Neuronal stem cell (in vitro differentiated cells): ENCODE data around the gene FBXO17.
"Not testable (repeated sequence)": the region's sequence is repeated elsewhere in the genome, so short reads cannot be mapped to it uniquely, and the experiment has no call there.

Source experiments
- DNase-seq: peaks from one replicate; pipeline ENCODE4 v3.0.0-alpha.2; 2013; ENCODE audit warnings: low spot score
- H2AFZ ChIP-seq: one replicate; pipeline ENCODE4 v1.6.1; 2013; ENCODE audit warnings: mild to moderate bottlenecking, low read length, inconsistent platforms
- H2AK5ac ChIP-seq: 2 replicates; pipeline ENCODE4 v1.6.1; 2013; ENCODE audit warnings: low read depth, mild to moderate bottlenecking, inconsistent platforms, low read length, moderate library complexity, mixed read lengths
- H2BK120ac ChIP-seq: 2 replicates; pipeline ENCODE4 v1.6.1; 2013; ENCODE audit warnings: low read depth, mild to moderate bottlenecking, inconsistent platforms, low read length, moderate library complexity, mixed read lengths
- H2BK12ac ChIP-seq: one replicate; pipeline ENCODE4 v1.6.1; 2013; ENCODE audit warnings: low read length, inconsistent platforms
- H2BK15ac ChIP-seq: 2 replicates; pipeline ENCODE4 v1.6.1; 2013; ENCODE audit warnings: mild to moderate bottlenecking, low read length, inconsistent platforms, mixed read lengths
- H2BK5ac ChIP-seq: one replicate; pipeline ENCODE4 v1.6.1; 2013; ENCODE audit warnings: inconsistent platforms, mild to moderate bottlenecking, low read length, moderate library complexity
- H3K14ac ChIP-seq: one replicate; pipeline ENCODE4 v1.6.1; 2013; ENCODE audit warnings: low read length, inconsistent platforms
- H3K18ac ChIP-seq: 2 replicates; pipeline ENCODE4 v1.6.1; 2013; ENCODE audit warnings: low read length, inconsistent platforms
- H3K23ac ChIP-seq: 2 replicates; pipeline ENCODE4 v1.6.1; 2013; ENCODE audit warnings: low read depth, mild to moderate bottlenecking, mixed read lengths, low read length, inconsistent platforms; ENCODE audit not compliant: poor library complexity
- H3K27ac ChIP-seq: replicated peaks from 3 replicates; pipeline ENCODE4 v1.5.1; 2013; ENCODE audit warnings: low read length, inconsistent platforms
- H3K27me3 ChIP-seq, 3 experiments: 2 replicates each; pipeline ENCODE4 v1.6.1; 2013; ENCODE audit warnings: low read length in 3 of 3, mild to moderate bottlenecking in 2 of 3, inconsistent platforms in 1 of 3, low read depth in 1 of 3, mixed read lengths in 1 of 3, moderate library complexity in 1 of 3; ENCODE audit not compliant: control insufficient read depth in 3 of 3, insufficient read depth in 3 of 3
- H3K36me3 ChIP-seq, 2 donors: replicated peaks in 1 of 2; 2 replicates each; pipeline ENCODE4 v1.6.1; 2013; ENCODE audit warnings: low read length in 2 of 2; ENCODE audit not compliant: control insufficient read depth in 2 of 2, insufficient read depth in 2 of 2
- H3K4ac ChIP-seq: 2 replicates; pipeline ENCODE4 v1.6.1; 2013; ENCODE audit warnings: inconsistent platforms, mild to moderate bottlenecking, low read length, moderate library complexity
- H3K4me1 ChIP-seq, 2 donors: 1 replicate in 1 of 2; 2 replicates in 1 of 2; pipeline ENCODE4 v1.6.1; 2013; ENCODE audit warnings: low read length in 2 of 2, low read depth in 1 of 2; ENCODE audit not compliant: control insufficient read depth in 2 of 2, insufficient read depth in 1 of 2
- H3K4me2 ChIP-seq: one replicate; pipeline ENCODE4 v1.6.1; 2013; ENCODE audit warnings: mild to moderate bottlenecking, low read length, inconsistent platforms; ENCODE audit not compliant: insufficient read depth, poor library complexity, severe bottlenecking
- H3K4me3 ChIP-seq, 2 donors: 2 replicates each; pipeline ENCODE4 v1.5.1; 2013; ENCODE audit warnings: low read length in 2 of 2, mild to moderate bottlenecking in 2 of 2, inconsistent platforms in 1 of 2, moderate library complexity in 1 of 2
- H3K79me1 ChIP-seq: one replicate; pipeline ENCODE4 v1.6.1; 2013; ENCODE audit warnings: low read depth, mild to moderate bottlenecking, inconsistent platforms, low read length, moderate library complexity
- H3K9ac ChIP-seq: one replicate; pipeline ENCODE4 v1.6.1; 2013; ENCODE audit warnings: mild to moderate bottlenecking, low read depth, low read length, inconsistent platforms; ENCODE audit not compliant: poor library complexity
- H3K9me3 ChIP-seq, 2 donors: replicated peaks in 1 of 2; 2 replicates each; pipeline versions ENCODE3 to v1.6.1; 2013; ENCODE audit warnings: low read length in 2 of 2, mild to moderate bottlenecking in 2 of 2, inconsistent platforms in 1 of 2, low read depth in 1 of 2, mixed read lengths in 1 of 2, moderate library complexity in 1 of 2; ENCODE audit not compliant: control insufficient read depth in 2 of 2, insufficient read depth in 1 of 2
- H4K8ac ChIP-seq: one replicate; pipeline ENCODE4 v1.6.1; 2013; ENCODE audit warnings: low read depth, mild to moderate bottlenecking, inconsistent platforms, low read length, moderate library complexity
- H4K91ac ChIP-seq: one replicate; pipeline ENCODE4 v1.6.1; 2013; ENCODE audit warnings: low read length, low read depth, mild to moderate bottlenecking, inconsistent platforms; ENCODE audit not compliant: poor library complexity
- WGBS, 2 donors: extraction: QIAGEN DNeasy Blood & Tissue Kit; methylation state at CpG; one replicate each; pipeline ENCODE4 v1.1.7; 2013; ENCODE audit warnings: missing lambda C conversion rate in 2 of 2, mixed read lengths in 1 of 2; ENCODE audit not compliant: insufficient read length in 2 of 2, insufficient replicate concordance in 1 of 2; ENCODE audit errors: extremely low coverage in 2 of 2; 5-methylcytosine and 5-hydroxymethylcytosine counted together

Gene FBXO17

GRCh38 chr19:38989614-38990013 is 14.1 kb upstream of the FBXO17 start:
- H3K4me2 ChIP-seq, H2BK15ac ChIP-seq, H4K91ac ChIP-seq, H3K4me1 ChIP-seq, H3K4ac ChIP-seq, H2BK12ac ChIP-seq, H3K27me3 ChIP-seq, H3K9ac ChIP-seq, DNase-seq, H2BK5ac ChIP-seq, H3K9me3 ChIP-seq, H2BK120ac ChIP-seq, H3K18ac ChIP-seq, H2AK5ac ChIP-seq, H2AFZ ChIP-seq, H3K4me3 ChIP-seq, H3K14ac ChIP-seq, H3K23ac ChIP-seq, H3K27ac ChIP-seq, H4K8ac ChIP-seq, H3K36me3 ChIP-seq, H3K79me1 ChIP-seq: not testable (repeated sequence)
- WGBS, 2 donors = no CpG with 5 or more reads among the region's 1 CpG

- no peak overlapping the region for H3K4ac ChIP-seq
- no peak overlapping the region for H3K14ac ChIP-seq
- no peak overlapping the region for H2BK120ac ChIP-seq
- H3K4me3 ChIP-seq = no peak overlapping the region
- H3K36me3 ChIP-seq = no peaks in the 10 kb centered on the region
- H3K4me2 ChIP-seq = peak overlapping the region; percentile 38
- H3K79me1 ChIP-seq = no peaks in the 10 kb centered on the region
- DNase-seq = peak; percentile 58
- H3K18ac ChIP-seq = peak overlapping the region; percentile 74
- no peak overlapping the region for H2BK12ac ChIP-seq
- H3K4me1 ChIP-seq = peaks cover 0 to 5% of the 10 kb centered on the region in 2 donors
- no peak overlapping the region for H4K91ac ChIP-seq
- H4K8ac ChIP-seq = no peak overlapping the region
- H3K27me3 ChIP-seq = no peaks in the 10 kb centered on the region
- H2AK5ac ChIP-seq = no peak overlapping the region
- WGBS, 2 donors = no CpG with 5 or more reads among the region's 12 CpGs
- no peak overlapping the region for H3K9ac ChIP-seq
- no peak overlapping the region for H2BK5ac ChIP-seq
- peak overlapping the region; percentile 81 for H2AFZ ChIP-seq
- H2BK15ac ChIP-seq = no peak overlapping the region
- no peaks in the 10 kb centered on the region for H3K9me3 ChIP-seq
- H3K23ac ChIP-seq = no peak overlapping the region
- H3K27ac ChIP-seq = peak overlapping the region; percentile 16
Measured at GRCh38 chr19:38989066-38989605, 13.6 kb upstream of the FBXO17 start.

GRCh38 chr19:38988627-38989026 is 13.1 kb upstream of the FBXO17 start:
- not testable (repeated sequence) for H3K23ac ChIP-seq, H3K9ac ChIP-seq, H3K27me3 ChIP-seq, H2BK120ac ChIP-seq, H3K79me1 ChIP-seq, H3K14ac ChIP-seq, H3K4me3 ChIP-seq, H4K8ac ChIP-seq, H3K9me3 ChIP-seq, H4K91ac ChIP-seq, H2BK5ac ChIP-seq, H3K4me1 ChIP-seq, DNase-seq, H3K4ac ChIP-seq, H2BK15ac ChIP-seq, H2AK5ac ChIP-seq, H2BK12ac ChIP-seq, H3K36me3 ChIP-seq
- peak overlapping the region; percentile 38 for H3K4me2 ChIP-seq
- peak overlapping the region; percentile 74 for H3K18ac ChIP-seq
- H2AFZ ChIP-seq = peak overlapping the region; percentile 81
- no CpG with 5 or more reads among the region's 4 CpGs for WGBS, 2 donors
- peak overlapping the region; percentile 16 for H3K27ac ChIP-seq

- not testable (repeated sequence) for H2BK120ac ChIP-seq, H3K4me3 ChIP-seq, H3K27ac ChIP-seq, H2BK15ac ChIP-seq, H3K4me1 ChIP-seq, DNase-seq, H4K91ac ChIP-seq, H3K4ac ChIP-seq, H3K79me1 ChIP-seq, H2BK12ac ChIP-seq, H2AFZ ChIP-seq, H2BK5ac ChIP-seq, H3K23ac ChIP-seq, H4K8ac ChIP-seq, H3K27me3 ChIP-seq, H3K14ac ChIP-seq, H3K9ac ChIP-seq, H3K9me3 ChIP-seq, H2AK5ac ChIP-seq, H3K36me3 ChIP-seq, H3K18ac ChIP-seq, H3K4me2 ChIP-seq
- WGBS, 2 donors = no CpG with 5 or more reads among the region's 6 CpGs
Measured at GRCh38 chr19:38987745-38988144, 12.2 kb upstream of the FBXO17 start.
